K562 (cell line): Measurements from ENCODE around the gene WDR90. TPM values are rescaled to one million over a fixed set of nuclear protein-coding genes. Genes with fewer than 3 reads are reported as not detected.
A peak's percentile ranks its signal among the peaks of the same experiment; 100 is the strongest.

Source experiments
- CTCFL ChIP-seq: IDR thresholded peaks from 2 replicates; pipeline ENCODE4 v1.6.1; 2011; ENCODE audit warnings: borderline replicate concordance, low read depth, mild to moderate bottlenecking, moderate library complexity, low read length; ENCODE audit not compliant: insufficient read depth, poor library complexity, severe bottlenecking
- FOXK2 ChIP-seq, 2 experiments: fragments of 450-650 bp; IDR thresholded peaks in 1 of 2; conservative IDR thresholded peaks in 1 of 2; 2 replicates each; pipeline ENCODE4 v1.6.1; 2016; ENCODE audit warnings: low read depth in 2 of 2, mild to moderate bottlenecking in 1 of 2
- GABPA ChIP-seq: fragments of 200-800 bp; sonication (Bioruptor generic); conservative IDR thresholded peaks from 2 replicates; pipeline ENCODE4 v1.6.1; 2016; ENCODE audit warnings: low read depth, missing genetic modification characterization, missing compliant biosample characterization
- GATA2 ChIP-seq: sonication (generic); formaldehyde crosslinking; IDR thresholded peaks from 2 replicates; pipeline ENCODE4 v1.4.0; 2020; ENCODE audit warnings: mild to moderate bottlenecking, missing genetic modification reagents
- KDM5B ChIP-seq: fragments of 200-600 bp; sonication (generic); IDR thresholded peaks from 2 replicates; pipeline ENCODE4 v1.6.1; 2012; ENCODE audit warnings: low read depth, mild to moderate bottlenecking, moderate library complexity, low read length, control low read depth, inconsistent platforms; ENCODE audit not compliant: insufficient replicate concordance
- NONO ChIP-seq, 2 experiments: fragments of 200-400 bp in 1 of 2; fragments of 450-650 bp in 1 of 2; formaldehyde crosslinking in 1 of 2; IDR thresholded peaks; 2 replicates each; pipeline ENCODE4 v1.6.1; 2017; ENCODE audit warnings: low read depth in 2 of 2, mild to moderate bottlenecking in 2 of 2, moderate library complexity in 2 of 2, low read length in 1 of 2
- REST ChIP-seq, 2 experiments: fragments of 450-650 bp; formaldehyde crosslinking in 1 of 2; IDR thresholded peaks; 2 replicates each; pipeline versions ENCODE4 v1.4.0 to v1.6.1; 2014 to 2020; ENCODE audit warnings: mild to moderate bottlenecking in 2 of 2, borderline replicate concordance in 1 of 2, low read depth in 1 of 2
- SAFB ChIP-seq: fragments of 200-400 bp; formaldehyde crosslinking; IDR thresholded peaks from 2 replicates; pipeline ENCODE4 v1.6.1; 2017; ENCODE audit warnings: low read depth, low read length, borderline replicate concordance
- SAP30 ChIP-seq: fragments of 200-600 bp; sonication (generic); IDR thresholded peaks from 2 replicates; pipeline ENCODE4 v1.6.1; 2012; ENCODE audit warnings: borderline replicate concordance, low read depth, mild to moderate bottlenecking, moderate library complexity, low read length, control low read depth, inconsistent platforms; ENCODE audit not compliant: insufficient read depth, poor library complexity, severe bottlenecking
- SREBF1 ChIP-seq: fragments of 150-350 bp; IDR thresholded peaks from 2 replicates; pipeline ENCODE4 v1.6.1; 2014; ENCODE audit warnings: antibody characterized with exemption, low read depth, low read length, borderline replicate concordance
- TEAD4 ChIP-seq, 2 experiments: sonication (generic) in 1 of 2; formaldehyde crosslinking in 1 of 2; IDR thresholded peaks; 2 replicates each; pipeline versions ENCODE4 v1.6.1 to v1.8.0; 2012 to 2022; ENCODE audit warnings: borderline replicate concordance in 1 of 2, inconsistent platforms in 1 of 2, low read length in 1 of 2, mild to moderate bottlenecking in 1 of 2, missing genetic modification reagents in 1 of 2
- U2AF1 ChIP-seq: fragments of 200-400 bp; formaldehyde crosslinking; optimal IDR thresholded peaks from 2 replicates; pipeline ENCODE3; 2017; ENCODE audit warnings: mild to moderate bottlenecking, low read depth, low read length, moderate library complexity
- ZBTB7A ChIP-seq: IDR thresholded peaks from 2 replicates; pipeline ENCODE4 v1.6.1; 2011; ENCODE audit warnings: low read depth, mild to moderate bottlenecking, low read length, moderate library complexity, borderline replicate concordance; ENCODE audit not compliant: control insufficient read depth
- ZNF507 ChIP-seq: conservative IDR thresholded peaks from 2 replicates; pipeline ENCODE4 v1.6.1; 2017; ENCODE audit warnings: missing genetic modification characterization, missing compliant biosample characterization
- polyA plus RNA-seq, 8 experiments: library from polyadenylated mRNA; depleted of rRNA in 4 of 8; stranded (reverse) in 5 of 8; unstranded in 3 of 8; fragments of >200 nt; fragmentation: Nextera tagmentation in 2 of 8; fragmentation: Illumina TruSeq in 1 of 8; extraction: Ambion mirVana in 2 of 8; extraction: Trizol in 1 of 8; gene quantifications; 2 replicates each; pipeline versions ENCODE4 v1.2.1 to v1.2.3, GENCODE V29; 2011 to 2014; ENCODE audit warnings: inconsistent platforms in 1 of 8, missing spikeins in 1 of 8
- total RNA-seq, 7 experiments: library from RNA; depleted of rRNA in 6 of 7; stranded (reverse); fragments of >200 nt in 6 of 7; fragmentation: Illumina TruSeq in 2 of 7; extraction: Trizol in 2 of 7; gene quantifications; 2 replicates each; pipeline versions ENCODE4 v1.2.1 to v1.2.3, GENCODE V29; 2011 to 2021; ENCODE audit warnings: low replicate concordance in 1 of 7

The WDR90 gene
- total and polyA plus RNA-seq, 9 of the 15 experiments (the other 6 are each of a cell fraction or from before 2014, with no cell fraction given), result 0.44 to 12.6 (median 3.3) TPM

- TF ChIP-seq SAFB, result 0 out of 2 replicates have a peak, but pooled peaks have one; percentile 67
- TF ChIP-seq GATA2 (CRISPR knock-in tag), result no peak
- TF ChIP-seq GABPA (tag), result 0 out of 2 replicates have a peak, but pooled peaks have one; percentile 35
- TF ChIP-seq FOXK2 (conservative IDR thresholded peaks at IDR 0.05 in 1 of 2, IDR thresholded peaks at IDR 0.05 in 1 of 2; ENCODE audit: low read depth in 2 of 2), result no peak
- peak; percentile 75; the same call in 1 of the 2 replicates for TF ChIP-seq ZBTB7A
- TF ChIP-seq REST (IDR thresholded peaks at IDR 0.05; ENCODE audit: borderline replicate concordance), result no peak
- 0 out of 2 replicates have a peak, but pooled peaks have one; percentile 34 for TF ChIP-seq REST (CRISPR knock-in tag; IDR thresholded peaks at IDR 0.05; ENCODE audit: low read depth)
- TF ChIP-seq CTCFL, result peak; percentile 19
- TF ChIP-seq KDM5B, result peak; percentile 52
- no peak for TF ChIP-seq ZNF507
- TF ChIP-seq TEAD4 (IDR thresholded peaks at IDR 0.05; ENCODE audit: low read length), result no peak
- TF ChIP-seq TEAD4 (CRISPR knock-in tag; IDR thresholded peaks at IDR 0.05; ENCODE audit: borderline replicate concordance), result no peak
- peak in 1 of 2 experiments; percentile 26; a peak in 1 of 4 replicates for TF ChIP-seq NONO (IDR thresholded peaks at IDR 0.05; ENCODE audit: low read depth in 2 of 2, low read length in 1 of 2)
- no peak for TF ChIP-seq SREBF1
- TF ChIP-seq SAP30, result peak; percentile 67
- peak; percentile 71 for TF ChIP-seq U2AF1
Measured at GRCh38 chr16:715477-716199, 66.5 kb downstream of the WDR90 start (continued).
